Kidney epithelial cell (primary cell): ENCODE measurements around the gene APLP2. TPM values are rescaled to one million over a fixed set of nuclear protein-coding genes. Genes with fewer than 3 reads are reported as not detected.

Experiments used
- DNase-seq: peaks from one replicate; pipeline ENCODE4 v3.0.0-alpha.2; 2010; ENCODE audit warnings: low read depth
- H3K27me3 ChIP-seq: 2 replicates; pipeline ENCODE4 v1.6.0; 2011; ENCODE audit warnings: low read length; ENCODE audit not compliant: control insufficient read depth, insufficient read depth
- H3K36me3 ChIP-seq: 2 replicates; pipeline ENCODE4 v1.5.1; 2011; ENCODE audit warnings: low read length; ENCODE audit not compliant: control insufficient read depth, insufficient read depth
- H3K4me3 ChIP-seq: 2 replicates; pipeline ENCODE4 v1.5.1; 2011; ENCODE audit warnings: low read depth, mild to moderate bottlenecking, control low read depth, low read length
- CTCF ChIP-seq: IDR thresholded peaks from 2 replicates; pipeline ENCODE4 v1.5.1; 2011; ENCODE audit warnings: mild to moderate bottlenecking, moderate library complexity, low read length, control low read depth, inconsistent platforms; ENCODE audit not compliant: insufficient read depth, poor library complexity, severe bottlenecking
- total RNA-seq: library from RNA; depleted of rRNA; stranded (reverse); fragments of >200 nt; gene quantifications from 2 replicates; pipeline ENCODE4 v1.2.3, GENCODE V29; 2015

Gene APLP2
- total RNA-seq, 1 donor from 2014 or later: 586 TPM

GRCh38 chr11:130068986-130069658 lies 572 bp upstream of the APLP2 start:
- H3K4me3 ChIP-seq: peak overlapping the region; percentile 58
- no peak for TF ChIP-seq CTCF
- no peaks in the 10 kb centered on the region for H3K36me3 ChIP-seq
- no peaks in the 10 kb centered on the region for H3K27me3 ChIP-seq
- DNase-seq: peak; percentile 42

GRCh38 chr11:130070109-130070845 lies 583 bp downstream of the APLP2 start:
- H3K4me3 ChIP-seq: peak overlapping the region; percentile 97
- H3K36me3 ChIP-seq: no peaks in the 10 kb centered on the region
- H3K27me3 ChIP-seq: no peaks in the 10 kb centered on the region
- DNase-seq: no peak
- no peak for TF ChIP-seq CTCF

- H3K4me3 ChIP-seq: peak overlapping the region; percentile 97
- no peaks in the 10 kb centered on the region for H3K27me3 ChIP-seq
- H3K36me3 ChIP-seq: no peaks in the 10 kb centered on the region
- TF ChIP-seq CTCF: no peak
- DNase-seq: no peak
These were observed 1.1 kb downstream of the APLP2 start for GRCh38 chr11:130070846-130071200.

GRCh38 chr11:130071211-130071712 lies 1.6 kb downstream of the APLP2 start:
- Histone ChIP-seq H3K27me3 (no peaks in the 10 kb centered on the region), H3K36me3 (no peaks in the 10 kb centered on the region), H3K4me3 (peak overlapping the region; percentile 97)
- TF ChIP-seq CTCF: no peak
- no peak for DNase-seq

DNA sequence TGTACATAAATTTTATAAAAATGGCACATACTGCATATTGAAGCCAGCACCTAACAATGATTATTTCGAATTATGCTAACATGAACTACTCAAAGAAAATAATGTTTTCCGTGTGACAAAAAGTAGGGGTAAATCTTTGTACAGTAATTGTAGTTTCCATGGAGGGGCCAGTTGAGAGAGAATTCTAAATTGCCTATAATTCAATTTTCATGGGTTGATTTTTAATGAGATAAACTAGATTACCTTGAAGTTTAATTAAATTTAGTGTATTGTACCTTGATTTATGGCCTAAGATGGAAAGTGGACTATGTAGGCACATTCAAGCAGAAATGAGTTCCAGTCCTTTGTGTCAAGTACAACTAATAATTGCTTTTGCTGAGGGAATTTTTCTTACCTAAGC lies 5.0 kb downstream of the APLP2 start:
- no peaks in the 10 kb centered on the region for H3K27me3 ChIP-seq
- TF ChIP-seq CTCF: no peak
- no peak for DNase-seq
- H3K4me3 ChIP-seq: no peak overlapping the region
- H3K36me3 ChIP-seq: no peaks in the 10 kb centered on the region
